HG02623 (cell line): ENCODE measurements around the gene TNFRSF1B.
A peak's percentile ranks its signal among the peaks of the same experiment; 100 is the strongest.
"Not testable (repeated sequence)": the region's sequence is repeated elsewhere in the genome, so short reads cannot be mapped to it uniquely, and the experiment has no call there.

Experiments
- ATAC-seq: cut with Tn5 transposase; IDR thresholded peaks from one replicate; pipeline ENCODE4 v1.9.1; 2021; ENCODE audit warnings: moderate library complexity; ENCODE audit not compliant: unreplicated experiment

Gene TNFRSF1B

GRCh38 chr1:12209495-12209832, 42.7 kb downstream of the TNFRSF1B start:
- ATAC-seq = no peak

- ATAC-seq = no peak
These were observed 48.5 kb downstream of the TNFRSF1B start for GRCh38 chr1:12215118-12215961.

GRCh38 chr1:12219800-12220199, 53.0 kb downstream of the TNFRSF1B start:
- ATAC-seq = no peak

GRCh38 chr1:12220890-12221289, 54.1 kb downstream of the TNFRSF1B start:
- ATAC-seq = no peak

- ATAC-seq = not testable (repeated sequence)
These were observed 55.9 kb downstream of the TNFRSF1B start for GRCh38 chr1:12222700-12223099.

GRCh38 chr1:12224092-12224491, 57.3 kb downstream of the TNFRSF1B start:
- not testable (repeated sequence) for ATAC-seq

- ATAC-seq = no peak
These were observed 62.2 kb downstream of the TNFRSF1B start for GRCh38 chr1:12228979-12229378.

GRCh38 chr1:12229386-12229834, 62.6 kb downstream of the TNFRSF1B start:
- no peak for ATAC-seq

GRCh38 chr1:12229835-12230548, 63.2 kb downstream of the TNFRSF1B start, which contains the start of gene VPS13D:
Gene VPS13D, plus strand, starts transcription at chr1:12230030. Its CDS starts 4,237 bp downstream, at chr1:12234267.
- ATAC-seq = peak; percentile 79

GRCh38 chr1:12230549-12231275, 63.9 kb downstream of the TNFRSF1B start:
- ATAC-seq = no peak

GRCh38 chr1:12231276-12231595, 64.4 kb downstream of the TNFRSF1B start:
- no peak for ATAC-seq

- no peak for ATAC-seq
These were observed 65.4 kb downstream of the TNFRSF1B start for GRCh38 chr1:12232221-12232620.

- ATAC-seq = no peak
These were observed 77.3 kb downstream of the TNFRSF1B start for GRCh38 chr1:12244078-12244477.

GRCh38 chr1:12244585-12244984, 77.8 kb downstream of the TNFRSF1B start:
- ATAC-seq = no peak

GRCh38 chr1:12245116-12245515, 78.3 kb downstream of the TNFRSF1B start:
- no peak for ATAC-seq

GRCh38 chr1:12245733-12246132, 78.9 kb downstream of the TNFRSF1B start:
- no peak for ATAC-seq

- no peak for ATAC-seq
These were observed 79.8 kb downstream of the TNFRSF1B start for GRCh38 chr1:12246584-12246983.

GRCh38 chr1:12249181-12249580, 82.4 kb downstream of the TNFRSF1B start:
- ATAC-seq = no peak

- no peak for ATAC-seq
These were observed 83.0 kb downstream of the TNFRSF1B start for GRCh38 chr1:12249748-12250147.

- no peak for ATAC-seq
These were observed 84.7 kb downstream of the TNFRSF1B start for GRCh38 chr1:12251442-12251841.

GRCh38 chr1:12255913-12256312, 89.1 kb downstream of the TNFRSF1B start:
- no peak for ATAC-seq

GRCh38 chr1:12258272-12258671, 91.5 kb downstream of the TNFRSF1B start:
- ATAC-seq = no peak
